CD4-positive, CD25-positive, alpha-beta regulatory T cell (primary cell): ENCODE measurements around the gene CCDC187. TPM values are rescaled to one million over a fixed set of nuclear protein-coding genes. Genes with fewer than 3 reads are reported as not detected.

Experiments
- ATAC-seq, 2 donors: fragments of 150-1000 bp; cut with Tn5 transposase; one replicate each; pipeline ENCODE4 v1.10.0; 2021; ENCODE audit warnings: low read depth in 2 of 2, moderate number of reproducible peaks in 2 of 2, moderate library complexity in 1 of 2
- DNase-seq, 3 donors: peaks; one replicate each; pipeline versions ENCODE4 v3.0.0 to v3.0.0-alpha.2; 2012 to 2022; ENCODE audit warnings: mixed read lengths in 1 of 3
- H3K27ac ChIP-seq: one replicate; pipeline ENCODE4 v1.7.0; 2013; ENCODE audit warnings: mild to moderate bottlenecking, low read length; ENCODE audit not compliant: insufficient read depth, poor library complexity, severe bottlenecking
- H3K27me3 ChIP-seq: one replicate; pipeline ENCODE4 v1.7.0; 2013; ENCODE audit warnings: low read length; ENCODE audit not compliant: control insufficient read depth, insufficient read depth
- H3K36me3 ChIP-seq: one replicate; pipeline ENCODE4 v1.7.0; 2013; ENCODE audit warnings: mild to moderate bottlenecking, low read length, moderate library complexity; ENCODE audit not compliant: control insufficient read depth, insufficient read depth
- H3K4me1 ChIP-seq: 2 replicates; pipeline ENCODE4 v1.7.0; 2013; ENCODE audit warnings: mild to moderate bottlenecking, low read length; ENCODE audit not compliant: insufficient read depth, control insufficient read depth, poor library complexity, severe bottlenecking
- H3K4me3 ChIP-seq: one replicate; pipeline ENCODE4 v1.7.0; 2013; ENCODE audit warnings: low read depth, mild to moderate bottlenecking, low read length, moderate library complexity
- H3K9me3 ChIP-seq, 2 experiments: 1 replicate in 1 of 2; 2 replicates in 1 of 2; pipeline ENCODE4 v1.7.0; 2013; ENCODE audit warnings: low read length in 2 of 2, mild to moderate bottlenecking in 1 of 2, moderate library complexity in 1 of 2; ENCODE audit not compliant: control insufficient read depth in 2 of 2
- H3K27ac Mint-ChIP-seq, 3 donors: one replicate each; pipeline ENCODE4 v1.8.0; 2020 to 2022; ENCODE audit warnings: mild to moderate bottlenecking in 3 of 3, mixed read lengths in 3 of 3, moderate library complexity in 2 of 3
- H3K27me3 Mint-ChIP-seq: one replicate; pipeline ENCODE4 v1.8.0; 2022; ENCODE audit warnings: mild to moderate bottlenecking, mixed read lengths
- H3K36me3 Mint-ChIP-seq: one replicate; pipeline ENCODE4 v1.8.0; 2020; ENCODE audit warnings: mixed read lengths
- H3K4me1 Mint-ChIP-seq, 4 donors: one replicate each; pipeline ENCODE4 v1.8.0; 2020 to 2022; ENCODE audit warnings: mixed read lengths in 4 of 4, mild to moderate bottlenecking in 1 of 4
- H3K4me3 Mint-ChIP-seq, 4 donors: one replicate each; pipeline ENCODE4 v1.8.0; 2020 to 2022; ENCODE audit warnings: mild to moderate bottlenecking in 4 of 4, mixed read lengths in 4 of 4, moderate library complexity in 3 of 4
- H3K9me3 Mint-ChIP-seq, 7 donors: one replicate each; pipeline ENCODE4 v1.8.0; 2020 to 2022; ENCODE audit warnings: mixed read lengths in 7 of 7, mild to moderate bottlenecking in 3 of 7, moderate library complexity in 2 of 7
- polyA plus RNA-seq, 4 donors: library from polyadenylated mRNA; unstranded; fragments of 300-500 nt; fragmentation: Illumina TruSeq; gene quantifications; one replicate each; pipeline ENCODE4 v1.2.3, GENCODE V29; 2021
- total RNA-seq: library from RNA; stranded (reverse); gene quantifications from one replicate; pipeline ENCODE4 v1.2.3, GENCODE V29; 2022

Gene CCDC187
- total and polyA plus RNA-seq, 5 donors from 2014 or later = not detected

- Mint-ChIP-seq H3K9me3 (no peaks in the 10 kb centered on the region), H3K27me3 (no peaks in the 10 kb centered on the region), H3K36me3 (no peaks in the 10 kb centered on the region), H3K27ac (no peak overlapping the region), H3K4me3 (no peak overlapping the region), H3K4me1 (peaks cover 0 to 2% (median 0%) of the 10 kb centered on the region in 4 donors)
- Histone ChIP-seq H3K27me3 (no peaks in the 10 kb centered on the region), H3K36me3 (no peaks in the 10 kb centered on the region), H3K9me3 (no peaks in the 10 kb centered on the region), H3K4me3 (no peak overlapping the region), H3K27ac (no peak overlapping the region), H3K4me1 (no peaks in the 10 kb centered on the region)
- ATAC-seq (peak; percentile 46 to 50), DNase-seq (peak; percentile 36 to 59 (median 38))
Measured at GRCh38 chr9:136342181-136343120, 38.6 kb upstream of the CCDC187 start.

- H3K27ac ChIP-seq = no peak overlapping the region
- no peak overlapping the region for H3K4me3 ChIP-seq
- no peak for ATAC-seq
- no peaks in the 10 kb centered on the region for H3K36me3 ChIP-seq
- no peak for DNase-seq
- Mint-ChIP-seq H3K27ac (no peak overlapping the region), H3K4me3 (no peak overlapping the region), H3K36me3 (no peaks in the 10 kb centered on the region), H3K9me3 (no peaks in the 10 kb centered on the region), H3K27me3 (no peaks in the 10 kb centered on the region), H3K4me1 (peaks cover 0 to 2% (median 0%) of the 10 kb centered on the region in 4 donors)
- H3K27me3 ChIP-seq = no peaks in the 10 kb centered on the region
- H3K9me3 ChIP-seq = no peaks in the 10 kb centered on the region
- H3K4me1 ChIP-seq = no peaks in the 10 kb centered on the region
Measured at GRCh38 chr9:136341769-136342168, 37.9 kb upstream of the CCDC187 start.

- Histone ChIP-seq H3K27me3 (no peaks in the 10 kb centered on the region), H3K27ac (no peak overlapping the region), H3K36me3 (no peaks in the 10 kb centered on the region), H3K9me3 (no peaks in the 10 kb centered on the region), H3K4me1 (no peaks in the 10 kb centered on the region), H3K4me3 (no peak overlapping the region)
- no peak overlapping the region for H3K27ac Mint-ChIP-seq
- DNase-seq (no peak), ATAC-seq (no peak)
- no peaks in the 10 kb centered on the region for H3K27me3 Mint-ChIP-seq
- no peak overlapping the region for H3K4me3 Mint-ChIP-seq
- peaks cover 0 to 2% (median 0%) of the 10 kb centered on the region in 4 donors for H3K4me1 Mint-ChIP-seq
- no peaks in the 10 kb centered on the region for H3K9me3 Mint-ChIP-seq
- H3K36me3 Mint-ChIP-seq = no peaks in the 10 kb centered on the region
Measured at GRCh38 chr9:136341042-136341655, 37.3 kb upstream of the CCDC187 start.

GRCh38 chr9:136340356-136341041 is 36.6 kb upstream of the CCDC187 start:
- H3K9me3 ChIP-seq = no peaks in the 10 kb centered on the region
- H3K4me3 Mint-ChIP-seq = no peak overlapping the region
- no peak overlapping the region for H3K27ac ChIP-seq
- no peaks in the 10 kb centered on the region for H3K9me3 Mint-ChIP-seq
- no peaks in the 10 kb centered on the region for H3K27me3 Mint-ChIP-seq
- H3K27me3 ChIP-seq = no peaks in the 10 kb centered on the region
- ATAC-seq = no peak
- no peak overlapping the region for H3K4me3 ChIP-seq
- no peak for DNase-seq
- H3K36me3 Mint-ChIP-seq = no peaks in the 10 kb centered on the region
- no peak overlapping the region for H3K27ac Mint-ChIP-seq
- H3K4me1 Mint-ChIP-seq = peaks cover 0 to 2% (median 0%) of the 10 kb centered on the region in 4 donors
- H3K36me3 ChIP-seq = no peaks in the 10 kb centered on the region
- no peaks in the 10 kb centered on the region for H3K4me1 ChIP-seq

GRCh38 chr9:136339958-136340310 is 36.0 kb upstream of the CCDC187 start:
- Mint-ChIP-seq H3K27ac (no peak overlapping the region), H3K4me1 (peaks cover 0 to 2% (median 0%) of the 10 kb centered on the region in 4 donors), H3K4me3 (no peak overlapping the region), H3K9me3 (no peaks in the 10 kb centered on the region), H3K27me3 (no peaks in the 10 kb centered on the region), H3K36me3 (no peaks in the 10 kb centered on the region)
- H3K36me3 ChIP-seq = no peaks in the 10 kb centered on the region
- H3K27me3 ChIP-seq = no peaks in the 10 kb centered on the region
- no peak for DNase-seq
- no peaks in the 10 kb centered on the region for H3K9me3 ChIP-seq
- no peak overlapping the region for H3K27ac ChIP-seq
- no peak overlapping the region for H3K4me3 ChIP-seq
- H3K4me1 ChIP-seq = no peaks in the 10 kb centered on the region
- no peak for ATAC-seq

- Histone ChIP-seq H3K36me3 (no peaks in the 10 kb centered on the region), H3K27ac (no peak overlapping the region), H3K27me3 (no peaks in the 10 kb centered on the region), H3K4me3 (no peak overlapping the region), H3K4me1 (no peaks in the 10 kb centered on the region), H3K9me3 (no peaks in the 10 kb centered on the region)
- DNase-seq (peak in 1 of 3 donors; percentile 33), ATAC-seq (peak in 1 of 2 donors; percentile 23)
- Mint-ChIP-seq H3K27ac (peak overlapping the region in 1 of 3 donors; percentile 65), H3K27me3 (no peaks in the 10 kb centered on the region), H3K36me3 (no peaks in the 10 kb centered on the region), H3K4me3 (no peak overlapping the region), H3K9me3 (no peaks in the 10 kb centered on the region), H3K4me1 (peaks cover 0 to 2% (median 0%) of the 10 kb centered on the region in 4 donors)
Measured at GRCh38 chr9:136339173-136339957, 35.5 kb upstream of the CCDC187 start.

GRCh38 chr9:136338511-136338910 is 34.6 kb upstream of the CCDC187 start:
- Histone ChIP-seq H3K36me3 (no peaks in the 10 kb centered on the region), H3K9me3 (no peaks in the 10 kb centered on the region), H3K27ac (no peak overlapping the region), H3K27me3 (no peaks in the 10 kb centered on the region), H3K4me3 (no peak overlapping the region), H3K4me1 (no peaks in the 10 kb centered on the region)
- no peak for DNase-seq
- H3K4me3 Mint-ChIP-seq = no peak overlapping the region
- no peak overlapping the region for H3K27ac Mint-ChIP-seq
- H3K27me3 Mint-ChIP-seq = no peaks in the 10 kb centered on the region
- no peak for ATAC-seq
- H3K4me1 Mint-ChIP-seq = peaks cover 0 to 2% (median 0%) of the 10 kb centered on the region in 4 donors
- no peaks in the 10 kb centered on the region for H3K9me3 Mint-ChIP-seq
- no peaks in the 10 kb centered on the region for H3K36me3 Mint-ChIP-seq
